Measurements from ENCODE around the gene GCC1.
"Not testable (repeated sequence)": the region's sequence is repeated elsewhere in the genome, so short reads cannot be mapped to it uniquely, and the experiment has no call there.

Gene GCC1

GRCh38 chr7:127588697-127589482, 3.5 kb upstream of the GCC1 start:
- peak; percentile 10 for DNase-seq

GRCh38 chr7:127588019-127588696, 2.8 kb upstream of the GCC1 start, which contains the start of gene ARF5:
ARF5 (plus strand) TSS chr7:127588411; CDS start chr7:127588499, 88 bp downstream.
- DNase-seq = peak; percentile 86

- DNase-seq = no peak
These were observed 2.2 kb upstream of the GCC1 start for GRCh38 chr7:127587663-127588018.

- no peak for DNase-seq
These were observed 950 bp upstream of the GCC1 start for GRCh38 chr7:127586346-127586745.

- no peak for DNase-seq
These were observed 750 bp downstream of the GCC1 start for GRCh38 chr7:127584648-127585043.

GRCh38 chr7:127582361-127582760, 3.0 kb downstream of the GCC1 start:
- DNase-seq = no peak

GRCh38 chr7:127581716-127582115, 3.7 kb downstream of the GCC1 start:
- no peak for DNase-seq

- no peak for DNase-seq
These were observed 4.8 kb downstream of the GCC1 start for GRCh38 chr7:127580612-127581011.

- DNase-seq = no peak
These were observed 6.6 kb downstream of the GCC1 start for GRCh38 chr7:127578711-127579275.

- no peak for DNase-seq
These were observed 7.2 kb downstream of the GCC1 start for GRCh38 chr7:127578036-127578684.

GRCh38 chr7:127571741-127572505, 13.5 kb downstream of the GCC1 start:
- no peak for DNase-seq

GRCh38 chr7:127568034-127568433, 17.4 kb downstream of the GCC1 start:
- not testable (repeated sequence) for DNase-seq

- DNase-seq = no peak
These were observed 19.2 kb downstream of the GCC1 start for GRCh38 chr7:127566242-127566641.

GRCh38 chr7:127557803-127558202, 27.6 kb downstream of the GCC1 start:
- DNase-seq = no peak

- no peak for DNase-seq
These were observed 29.0 kb downstream of the GCC1 start for GRCh38 chr7:127556404-127556803.

GRCh38 chr7:127551941-127552340, 33.5 kb downstream of the GCC1 start:
- no peak for DNase-seq

GRCh38 chr7:127550247-127550646, 35.1 kb downstream of the GCC1 start:
- DNase-seq = no peak

GRCh38 chr7:127546313-127546712, 39.1 kb downstream of the GCC1 start:
- no peak for DNase-seq

GRCh38 chr7:127541548-127541947, 43.8 kb downstream of the GCC1 start:
- DNase-seq = no peak

- DNase-seq = not testable (repeated sequence)
These were observed 44.9 kb downstream of the GCC1 start for GRCh38 chr7:127540461-127540860.

GRCh38 chr7:127539116-127539515, 46.3 kb downstream of the GCC1 start:
- no peak for DNase-seq

GRCh38 chr7:127536741-127537140, 48.7 kb downstream of the GCC1 start:
- no peak for DNase-seq

GRCh38 chr7:127536394-127536691, 49.1 kb downstream of the GCC1 start:
- DNase-seq = no peak

All from stimulated activated CD4-positive, alpha-beta T cell treated with anti-CD3 and anti-CD28 coated beads, Interleukin-1b, Interleukin-23, amount 100 ng/mL, for 48 hours (primary cell).